Measurements from ENCODE around the gene USP5. TPM values are rescaled to one million over a fixed set of nuclear protein-coding genes. Genes with fewer than 3 reads are reported as not detected.

USP5 gene
- total RNA-seq, 1 experiment from 2014 or later = 158 TPM

GRCh38 chr12:6871052-6871957 is 19.4 kb downstream of the USP5 start:
- DNase-seq (ENCODE audit: low spot score) (no peak), ATAC-seq (no peak)
- H3K27me3 Mint-ChIP-seq (ENCODE audit: low read depth) = no peaks in the 10 kb centered on the region
- CTCF ChIA-PET = interaction anchor here (0.7 to 8.5 kb wide), 18 partner anchors 11 to 317 kb away, joined by 4 to 181 read pairs (median 18); partner anchors contain the start of genes C12orf57, CDCA3, ENO2 and LRRC23
- H3K9me3 Mint-ChIP-seq = no peaks in the 10 kb centered on the region
- TF ChIP-seq, protein P1, sequence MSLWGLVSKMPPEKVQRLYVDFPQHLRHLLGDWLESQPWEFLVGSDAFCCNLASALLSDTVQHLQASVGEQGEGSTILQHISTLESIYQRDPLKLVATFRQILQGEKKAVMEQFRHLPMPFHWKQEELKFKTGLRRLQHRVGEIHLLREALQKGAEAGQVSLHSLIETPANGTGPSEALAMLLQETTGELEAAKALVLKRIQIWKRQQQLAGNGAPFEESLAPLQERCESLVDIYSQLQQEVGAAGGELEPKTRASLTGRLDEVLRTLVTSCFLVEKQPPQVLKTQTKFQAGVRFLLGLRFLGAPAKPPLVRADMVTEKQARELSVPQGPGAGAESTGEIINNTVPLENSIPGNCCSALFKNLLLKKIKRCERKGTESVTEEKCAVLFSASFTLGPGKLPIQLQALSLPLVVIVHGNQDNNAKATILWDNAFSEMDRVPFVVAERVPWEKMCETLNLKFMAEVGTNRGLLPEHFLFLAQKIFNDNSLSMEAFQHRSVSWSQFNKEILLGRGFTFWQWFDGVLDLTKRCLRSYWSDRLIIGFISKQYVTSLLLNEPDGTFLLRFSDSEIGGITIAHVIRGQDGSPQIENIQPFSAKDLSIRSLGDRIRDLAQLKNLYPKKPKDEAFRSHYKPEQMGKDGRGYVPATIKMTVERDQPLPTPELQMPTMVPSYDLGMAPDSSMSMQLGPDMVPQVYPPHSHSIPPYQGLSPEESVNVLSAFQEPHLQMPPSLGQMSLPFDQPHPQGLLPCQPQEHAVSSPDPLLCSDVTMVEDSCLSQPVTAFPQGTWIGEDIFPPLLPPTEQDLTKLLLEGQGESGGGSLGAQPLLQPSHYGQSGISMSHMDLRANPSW (CRISPR knock-in tag; conservative IDR thresholded peaks at IDR 0.05; ENCODE audit: low read depth) = no peak
- TF ChIP-seq TEAD1 (CRISPR knock-in tag; IDR thresholded peaks at IDR 0.05) = 0 out of 2 replicates have a peak, but pooled peaks have one; percentile 1
- peak; percentile 24; the same call in 1 of the 2 replicates for TF ChIP-seq NFATC4 (CRISPR knock-in tag; IDR thresholded peaks at IDR 0.05)
- TF ChIP-seq ZBTB43 (CRISPR knock-in tag; IDR thresholded peaks at IDR 0.05) = 0 out of 2 replicates have a peak, but pooled peaks have one; percentile 11
- TF ChIP-seq, protein P2, sequence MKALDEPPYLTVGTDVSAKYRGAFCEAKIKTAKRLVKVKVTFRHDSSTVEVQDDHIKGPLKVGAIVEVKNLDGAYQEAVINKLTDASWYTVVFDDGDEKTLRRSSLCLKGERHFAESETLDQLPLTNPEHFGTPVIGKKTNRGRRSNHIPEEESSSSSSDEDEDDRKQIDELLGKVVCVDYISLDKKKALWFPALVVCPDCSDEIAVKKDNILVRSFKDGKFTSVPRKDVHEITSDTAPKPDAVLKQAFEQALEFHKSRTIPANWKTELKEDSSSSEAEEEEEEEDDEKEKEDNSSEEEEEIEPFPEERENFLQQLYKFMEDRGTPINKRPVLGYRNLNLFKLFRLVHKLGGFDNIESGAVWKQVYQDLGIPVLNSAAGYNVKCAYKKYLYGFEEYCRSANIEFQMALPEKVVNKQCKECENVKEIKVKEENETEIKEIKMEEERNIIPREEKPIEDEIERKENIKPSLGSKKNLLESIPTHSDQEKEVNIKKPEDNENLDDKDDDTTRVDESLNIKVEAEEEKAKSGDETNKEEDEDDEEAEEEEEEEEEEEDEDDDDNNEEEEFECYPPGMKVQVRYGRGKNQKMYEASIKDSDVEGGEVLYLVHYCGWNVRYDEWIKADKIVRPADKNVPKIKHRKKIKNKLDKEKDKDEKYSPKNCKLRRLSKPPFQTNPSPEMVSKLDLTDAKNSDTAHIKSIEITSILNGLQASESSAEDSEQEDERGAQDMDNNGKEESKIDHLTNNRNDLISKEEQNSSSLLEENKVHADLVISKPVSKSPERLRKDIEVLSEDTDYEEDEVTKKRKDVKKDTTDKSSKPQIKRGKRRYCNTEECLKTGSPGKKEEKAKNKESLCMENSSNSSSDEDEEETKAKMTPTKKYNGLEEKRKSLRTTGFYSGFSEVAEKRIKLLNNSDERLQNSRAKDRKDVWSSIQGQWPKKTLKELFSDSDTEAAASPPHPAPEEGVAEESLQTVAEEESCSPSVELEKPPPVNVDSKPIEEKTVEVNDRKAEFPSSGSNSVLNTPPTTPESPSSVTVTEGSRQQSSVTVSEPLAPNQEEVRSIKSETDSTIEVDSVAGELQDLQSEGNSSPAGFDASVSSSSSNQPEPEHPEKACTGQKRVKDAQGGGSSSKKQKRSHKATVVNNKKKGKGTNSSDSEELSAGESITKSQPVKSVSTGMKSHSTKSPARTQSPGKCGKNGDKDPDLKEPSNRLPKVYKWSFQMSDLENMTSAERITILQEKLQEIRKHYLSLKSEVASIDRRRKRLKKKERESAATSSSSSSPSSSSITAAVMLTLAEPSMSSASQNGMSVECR (CRISPR knock-in tag; IDR thresholded peaks at IDR 0.05; ENCODE audit: borderline replicate concordance) = 0 out of 2 replicates have a peak, but pooled peaks have one; percentile 14
- TF ChIP-seq NFE2L1 (CRISPR knock-in tag; IDR thresholded peaks at IDR 0.05) = 0 out of 2 replicates have a peak, but pooled peaks have one; percentile 48
- TF ChIP-seq ZNF317 (CRISPR knock-in tag; IDR thresholded peaks at IDR 0.05; ENCODE audit: borderline replicate concordance, low read depth) = no peak
- no peak for TF ChIP-seq GRHL2 (CRISPR knock-in tag; IDR thresholded peaks at IDR 0.05; ENCODE audit: insufficient replicate concordance, severe bottlenecking)
- TF ChIP-seq CREM (CRISPR knock-in tag; IDR thresholded peaks at IDR 0.05) = no peak
- peaks cover 52% of the 10 kb centered on the region for H3K4me1 Mint-ChIP-seq
- H3K36me3 Mint-ChIP-seq = peaks cover 40% of the 10 kb centered on the region
- POLR2A ChIA-PET = interaction anchor here (0.7 to 3.3 kb wide), 8 partner anchors 8 to 91 kb away, joined by 3 to 38 read pairs (median 10); partner anchors contain the start of genes C12orf57 and RNU7-1
- H3K4me3 Mint-ChIP-seq = peak overlapping the region; percentile 89
- H3K27ac Mint-ChIP-seq = peak overlapping the region; percentile 96

DNA sequence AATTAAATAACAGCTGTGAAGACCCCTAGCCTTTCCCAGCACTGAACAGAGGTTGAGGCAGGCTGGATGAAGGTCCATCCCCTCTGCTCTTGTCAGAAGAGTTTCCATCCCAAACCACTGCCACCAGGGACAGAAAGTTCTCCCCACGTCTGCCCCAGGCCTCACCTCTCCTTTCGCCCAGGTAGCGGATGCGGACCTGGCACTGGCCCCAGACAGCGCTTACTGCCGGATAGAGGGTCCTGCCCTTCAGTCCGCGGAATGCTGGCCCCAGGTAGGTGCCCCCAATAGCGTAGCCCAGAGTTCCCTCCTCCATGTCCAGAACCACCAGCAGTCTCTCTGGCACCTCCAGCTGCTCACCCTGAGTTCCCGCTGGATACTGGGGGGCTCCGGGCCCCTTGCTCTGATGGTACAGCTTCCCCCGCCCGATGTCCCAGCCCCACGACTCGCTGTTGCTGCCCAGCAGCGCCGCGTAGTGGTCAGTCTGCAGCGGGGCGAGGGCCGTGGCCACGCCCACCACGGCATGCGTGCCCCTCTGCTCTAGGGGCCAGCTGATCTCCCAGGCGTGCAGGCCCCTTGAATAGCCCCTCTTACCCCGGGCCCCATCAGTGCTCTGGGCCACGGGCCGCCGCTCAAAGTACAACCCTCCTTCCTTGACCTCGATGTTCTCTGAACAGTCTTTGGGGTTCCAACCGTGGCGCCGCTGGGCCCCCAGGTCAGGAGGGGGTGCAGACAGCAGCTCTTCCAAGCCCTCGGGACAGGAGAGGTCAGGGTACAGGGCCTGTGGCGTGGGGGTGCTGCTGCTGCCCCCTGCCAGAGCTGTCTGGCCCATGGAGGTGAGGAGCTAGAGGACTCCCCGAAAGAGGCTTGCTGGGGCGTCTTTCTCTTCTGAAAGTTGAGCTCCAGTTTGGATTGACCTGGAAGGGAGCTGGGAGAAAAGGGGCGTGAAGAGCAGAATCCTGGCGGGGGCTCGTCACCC is 20.4 kb downstream of the USP5 start:
- Mint-ChIP-seq H3K27ac (peak overlapping the region; percentile 96), H3K9me3 (no peaks in the 10 kb centered on the region), H3K4me3 (peak overlapping the region; percentile 89), H3K27me3 (ENCODE audit: low read depth) (no peaks in the 10 kb centered on the region), H3K36me3 (peaks cover 44% of the 10 kb centered on the region), H3K4me1 (peaks cover 44% of the 10 kb centered on the region)
- DNase-seq (ENCODE audit: low spot score) (peak; percentile 95), ATAC-seq (peak; percentile 31)
- CTCF ChIA-PET = interaction anchor here (0.6 to 8.5 kb wide), 59 partner anchors 10 to 401 kb away, joined by 3 to 181 read pairs (median 5); partner anchors contain the start of genes C12orf57, C1RL, CDCA3 and COPS7A
- POLR2A ChIA-PET = interaction anchor here (0.5 to 3.3 kb wide), 25 partner anchors 9 to 252 kb away, joined by 3 to 38 read pairs (median 5); partner anchors contain the start of genes C12orf57, CDCA3, COPS7A and LRRC23
- peak; percentile 52; the same call in 1 of the 2 replicates for TF ChIP-seq USF1 (CRISPR knock-in tag; IDR thresholded peaks at IDR 0.05)
- TF ChIP-seq TP53 (CRISPR knock-in tag; IDR thresholded peaks at IDR 0.05) = peak; percentile 38; the same call in 1 of the 2 replicates
- no peak for TF ChIP-seq ELF4 (CRISPR knock-in tag; IDR thresholded peaks at IDR 0.05; ENCODE audit: low read depth)
- TF ChIP-seq, protein P3, sequence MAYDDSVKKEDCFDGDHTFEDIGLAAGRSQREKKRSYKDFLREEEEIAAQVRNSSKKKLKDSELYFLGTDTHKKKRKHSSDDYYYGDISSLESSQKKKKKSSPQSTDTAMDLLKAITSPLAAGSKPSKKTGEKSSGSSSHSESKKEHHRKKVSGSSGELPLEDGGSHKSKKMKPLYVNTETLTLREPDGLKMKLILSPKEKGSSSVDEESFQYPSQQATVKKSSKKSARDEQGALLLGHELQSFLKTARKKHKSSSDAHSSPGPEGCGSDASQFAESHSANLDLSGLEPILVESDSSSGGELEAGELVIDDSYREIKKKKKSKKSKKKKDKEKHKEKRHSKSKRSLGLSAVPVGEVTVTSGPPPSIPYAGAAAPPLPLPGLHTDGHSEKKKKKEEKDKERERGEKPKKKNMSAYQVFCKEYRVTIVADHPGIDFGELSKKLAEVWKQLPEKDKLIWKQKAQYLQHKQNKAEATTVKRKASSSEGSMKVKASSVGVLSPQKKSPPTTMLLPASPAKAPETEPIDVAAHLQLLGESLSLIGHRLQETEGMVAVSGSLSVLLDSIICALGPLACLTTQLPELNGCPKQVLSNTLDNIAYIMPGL (CRISPR knock-in tag; IDR thresholded peaks at IDR 0.05) = peak; percentile 78
- TF ChIP-seq CTCF (IDR thresholded peaks at IDR 0.05) = peak; percentile 69
- no peak for TF ChIP-seq MYBL2 (CRISPR knock-in tag; IDR thresholded peaks at IDR 0.05)
- TF ChIP-seq IRF2 (CRISPR knock-in tag; IDR thresholded peaks at IDR 0.05; ENCODE audit: borderline replicate concordance, low read depth) = no peak

Data from WTC11 (cell line).